ENCODE data around the gene UBAC1.

DNA sequence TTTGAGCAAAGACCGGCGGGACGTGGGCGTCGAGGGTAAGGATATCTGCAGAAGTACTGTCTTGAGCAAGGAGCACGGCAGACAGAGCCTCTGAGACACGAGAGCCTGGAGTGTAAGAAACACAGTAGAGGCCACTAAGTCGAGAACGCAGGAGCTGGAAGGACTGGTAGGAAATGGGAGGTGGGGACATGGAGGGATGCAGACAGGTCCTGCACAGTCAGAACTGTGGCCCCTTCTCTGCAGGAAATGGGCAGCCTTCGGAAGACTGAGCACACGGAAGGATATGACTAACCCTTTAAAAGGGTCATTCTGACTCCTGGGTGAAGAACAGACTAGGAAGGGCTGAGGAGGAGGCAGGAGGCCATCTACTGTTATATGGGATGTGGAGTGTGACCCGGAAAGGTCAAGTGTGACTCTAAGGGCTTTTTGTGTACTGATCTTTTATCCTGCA is 52.4 kb downstream of the UBAC1 start:
- TF ChIP-seq, protein P1, sequence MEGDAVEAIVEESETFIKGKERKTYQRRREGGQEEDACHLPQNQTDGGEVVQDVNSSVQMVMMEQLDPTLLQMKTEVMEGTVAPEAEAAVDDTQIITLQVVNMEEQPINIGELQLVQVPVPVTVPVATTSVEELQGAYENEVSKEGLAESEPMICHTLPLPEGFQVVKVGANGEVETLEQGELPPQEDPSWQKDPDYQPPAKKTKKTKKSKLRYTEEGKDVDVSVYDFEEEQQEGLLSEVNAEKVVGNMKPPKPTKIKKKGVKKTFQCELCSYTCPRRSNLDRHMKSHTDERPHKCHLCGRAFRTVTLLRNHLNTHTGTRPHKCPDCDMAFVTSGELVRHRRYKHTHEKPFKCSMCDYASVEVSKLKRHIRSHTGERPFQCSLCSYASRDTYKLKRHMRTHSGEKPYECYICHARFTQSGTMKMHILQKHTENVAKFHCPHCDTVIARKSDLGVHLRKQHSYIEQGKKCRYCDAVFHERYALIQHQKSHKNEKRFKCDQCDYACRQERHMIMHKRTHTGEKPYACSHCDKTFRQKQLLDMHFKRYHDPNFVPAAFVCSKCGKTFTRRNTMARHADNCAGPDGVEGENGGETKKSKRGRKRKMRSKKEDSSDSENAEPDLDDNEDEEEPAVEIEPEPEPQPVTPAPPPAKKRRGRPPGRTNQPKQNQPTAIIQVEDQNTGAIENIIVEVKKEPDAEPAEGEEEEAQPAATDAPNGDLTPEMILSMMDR (IDR thresholded peaks at IDR 0.05; ENCODE audit: poor library complexity, severe bottlenecking), result no peak
- no peak for TF ChIP-seq EP300 (conservative IDR thresholded peaks at IDR 0.05; ENCODE audit: poor library complexity, severe bottlenecking)
- TF ChIP-seq POLR2AphosphoS5 (IDR thresholded peaks at IDR 0.05), result no peak
- TF ChIP-seq TAF1 (IDR thresholded peaks at IDR 0.05; ENCODE audit: low read depth), result no peak
- TF ChIP-seq EZH2 (IDR thresholded peaks at IDR 0.05; ENCODE audit: borderline replicate concordance, insufficient read depth, low read length, poor library complexity, severe bottlenecking), result no peak
- no peak for TF ChIP-seq REST (IDR thresholded peaks at IDR 0.05; ENCODE audit: borderline replicate concordance)
- TF ChIP-seq RAD21 (conservative IDR thresholded peaks at IDR 0.05), result no peak
- no peak for TF ChIP-seq MXI1 (conservative IDR thresholded peaks at IDR 0.05; ENCODE audit: poor library complexity, severe bottlenecking)
